HEK293 (cell line): ENCODE measurements around the gene OXCT2.
A peak's percentile ranks its signal among the peaks of the same experiment; 100 is the strongest.
"Not testable (repeated sequence)": the region's sequence is repeated elsewhere in the genome, so short reads cannot be mapped to it uniquely, and the experiment has no call there.

Experiments
- CTCF ChIA-PET: fragments of 350-600 bp; formaldehyde crosslinking; extraction: SDS; loops from one replicate; lab custom pipeline; 2021; ENCODE audit warnings: antibody characterized with exemption; lab: Yijun Ruan, JAX
- POLR2A ChIA-PET: fragments of 300-600 bp; formaldehyde crosslinking; extraction: SDS; loops from one replicate; lab custom pipeline; 2020; ENCODE audit warnings: antibody characterized with exemption, inconsistent platforms; lab: Yijun Ruan, JAX
- H3K27ac ChIP-seq: fragments of 200-500 bp; sonication (Bioruptor generic); 2 replicates; pipeline ENCODE4 v1.5.1; 2014; ENCODE audit warnings: low read depth, low read length, control low read depth, inconsistent platforms; ENCODE audit errors: extremely low read depth
- H3K36me3 ChIP-seq, 2 experiments: fragments of 200-500 bp in 1 of 2; sonication (Bioruptor generic) in 1 of 2; 1 replicate in 1 of 2; 2 replicates in 1 of 2; pipeline ENCODE4 v1.5.1; 2014 to 2017; ENCODE audit warnings: inconsistent platforms in 2 of 2, low read length in 2 of 2; ENCODE audit not compliant: control insufficient read depth in 2 of 2, insufficient read depth in 1 of 2
- H3K4me1 ChIP-seq: fragments of 200-500 bp; sonication (Bioruptor generic); 2 replicates; pipeline ENCODE4 v1.5.1; 2014; ENCODE audit warnings: mild to moderate bottlenecking, low read length, inconsistent platforms; ENCODE audit not compliant: control insufficient read depth, insufficient read depth
- H3K4me3 ChIP-seq: 2 replicates; pipeline ENCODE4 v1.5.1; 2011; ENCODE audit warnings: low read depth, mild to moderate bottlenecking, control low read depth, low read length, moderate library complexity
- H3K9me3 ChIP-seq: fragments of 200-500 bp; sonication (Bioruptor generic); 2 replicates; pipeline ENCODE4 v1.5.1; 2014; ENCODE audit warnings: low read depth, low read length, inconsistent platforms; ENCODE audit not compliant: control insufficient read depth, insufficient read depth
- EGR2 ChIP-seq: fragments of 450-650 bp; formaldehyde crosslinking; IDR thresholded peaks from 2 replicates; pipeline ENCODE4 v1.5.1; 2016; ENCODE audit warnings: low read depth, missing biosample characterization, missing genetic modification characterization
- HOXD13 ChIP-seq: sonication (generic); formaldehyde crosslinking; IDR thresholded peaks from 2 replicates; pipeline ENCODE4 v1.8.0; 2022; ENCODE audit warnings: missing genetic modification reagents, borderline replicate concordance
- KLF1 ChIP-seq: fragments of 450-650 bp; formaldehyde crosslinking; IDR thresholded peaks from 2 replicates; pipeline ENCODE4 v1.5.1; 2016; ENCODE audit warnings: missing biosample characterization, missing genetic modification characterization
- KLF8 ChIP-seq: fragments of 450-650 bp; formaldehyde crosslinking; IDR thresholded peaks from 2 replicates; pipeline ENCODE4 v1.5.1; 2016; ENCODE audit warnings: missing biosample characterization, missing genetic modification characterization
- WT1 ChIP-seq: fragments of 450-650 bp; formaldehyde crosslinking; IDR thresholded peaks from 2 replicates; pipeline ENCODE4 v1.5.1; 2016; ENCODE audit warnings: missing biosample characterization, missing genetic modification characterization
- YY2 ChIP-seq: fragments of 450-650 bp; formaldehyde crosslinking; IDR thresholded peaks from 2 replicates; pipeline ENCODE4 v1.5.1; 2016; ENCODE audit warnings: missing biosample characterization, missing genetic modification characterization
- ZBTB7A ChIP-seq: fragments of 450-650 bp; formaldehyde crosslinking; IDR thresholded peaks from 2 replicates; pipeline ENCODE4 v1.5.1; 2016; ENCODE audit warnings: low read depth, missing biosample characterization, missing genetic modification characterization
- ZFHX2 ChIP-seq: fragments of 450-650 bp; formaldehyde crosslinking; conservative IDR thresholded peaks from 2 replicates; pipeline ENCODE4 v1.5.1; 2016; ENCODE audit warnings: missing biosample characterization, missing genetic modification characterization
- ZFP37 ChIP-seq: fragments of 450-650 bp; formaldehyde crosslinking; IDR thresholded peaks from 2 replicates; pipeline ENCODE4 v1.5.1; 2016; ENCODE audit warnings: missing biosample characterization, missing genetic modification characterization
- ZNF133 ChIP-seq: fragments of 450-650 bp; formaldehyde crosslinking; IDR thresholded peaks from 2 replicates; pipeline ENCODE4 v1.5.1; 2016; ENCODE audit warnings: missing biosample characterization, missing genetic modification characterization
- ZNF311 ChIP-seq: fragments of 450-650 bp; formaldehyde crosslinking; IDR thresholded peaks from 2 replicates; pipeline ENCODE4 v1.5.1; 2017; ENCODE audit warnings: missing biosample characterization, missing genetic modification characterization, borderline replicate concordance
- ZNF473 ChIP-seq: fragments of 450-650 bp; formaldehyde crosslinking; IDR thresholded peaks from 2 replicates; pipeline ENCODE4 v1.5.1; 2017; ENCODE audit warnings: missing biosample characterization, missing genetic modification characterization
- ZNF529 ChIP-seq: fragments of 450-650 bp; formaldehyde crosslinking; IDR thresholded peaks from 2 replicates; pipeline ENCODE4 v1.5.1; 2017; ENCODE audit warnings: missing genetic modification characterization, missing biosample characterization; ENCODE audit not compliant: insufficient replicate concordance
- ZNF558 ChIP-seq: fragments of 450-650 bp; formaldehyde crosslinking; IDR thresholded peaks from 2 replicates; pipeline ENCODE4 v1.5.1; 2016; ENCODE audit warnings: missing biosample characterization, missing genetic modification characterization
- ZNF600 ChIP-seq: fragments of 450-650 bp; formaldehyde crosslinking; IDR thresholded peaks from 2 replicates; pipeline ENCODE4 v1.5.1; 2016; ENCODE audit warnings: missing biosample characterization, missing genetic modification characterization
- ZNF664 ChIP-seq: fragments of 450-650 bp; formaldehyde crosslinking; IDR thresholded peaks from 2 replicates; pipeline ENCODE4 v1.5.1; 2016; ENCODE audit warnings: missing biosample characterization, missing genetic modification characterization
- ZNF707 ChIP-seq: fragments of 450-650 bp; formaldehyde crosslinking; IDR thresholded peaks from 2 replicates; pipeline ENCODE4 v1.5.1; 2016; ENCODE audit warnings: missing biosample characterization, missing genetic modification characterization
- ZNF768 ChIP-seq: fragments of 450-650 bp; formaldehyde crosslinking; IDR thresholded peaks from 2 replicates; pipeline ENCODE4 v1.5.1; 2018; ENCODE audit warnings: missing biosample characterization, mild to moderate bottlenecking, missing genetic modification characterization
- ZNF843 ChIP-seq: fragments of 450-650 bp; formaldehyde crosslinking; IDR thresholded peaks from 2 replicates; pipeline ENCODE4 v1.5.1; 2016; ENCODE audit warnings: missing biosample characterization, missing genetic modification characterization
- TF ChIP-seq, protein P1 (sequence below): fragments of 450-650 bp; formaldehyde crosslinking; IDR thresholded peaks from 2 replicates; pipeline ENCODE4 v1.5.1; 2016; ENCODE audit warnings: missing biosample characterization, missing genetic modification characterization
- TF ChIP-seq, protein P2 (sequence below): fragments of 450-650 bp; formaldehyde crosslinking; IDR thresholded peaks from 2 replicates; pipeline ENCODE4 v1.5.1; 2016; ENCODE audit warnings: missing biosample characterization, missing genetic modification characterization, borderline replicate concordance

Gene OXCT2

DNA sequence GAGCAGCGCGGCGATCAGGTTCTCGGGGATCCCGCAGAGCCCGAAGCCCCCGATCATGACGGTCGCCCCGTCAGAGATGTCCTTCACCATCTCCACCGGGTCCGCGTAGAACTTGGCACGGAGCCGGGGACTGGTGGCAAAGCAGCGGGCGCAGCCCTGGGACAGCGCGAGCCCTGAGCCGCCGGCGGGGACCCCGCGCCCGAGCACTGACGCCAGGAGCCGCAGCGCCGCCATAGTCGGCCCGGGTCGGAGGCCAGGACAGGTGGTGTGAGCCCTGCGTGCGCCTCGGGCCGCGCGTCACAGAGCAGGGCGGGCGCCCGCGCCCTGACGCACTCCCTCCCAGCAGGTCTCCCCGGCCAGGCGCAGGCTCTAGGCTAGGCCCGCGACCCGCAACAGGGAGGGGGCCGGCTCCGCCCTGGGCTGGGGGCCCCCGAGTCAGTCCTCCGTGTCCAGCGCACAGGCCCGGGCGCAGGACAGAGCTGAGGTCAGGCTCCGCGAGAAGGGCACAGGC, at the start of gene OXCT2:
OXCT2 (minus strand) TSS at position 327 of the 511 bp plus-strand sequence; CDS start at position 234, 93 bp downstream.
- H3K36me3 ChIP-seq, POLR2A ChIA-PET, H3K4me3 ChIP-seq, CTCF ChIA-PET, H3K4me1 ChIP-seq, H3K9me3 ChIP-seq, H3K27ac ChIP-seq: not testable (repeated sequence)

GRCh38 chr1:39819091-39819812, 48.1 kb upstream of the OXCT2 start:
- POLR2A ChIA-PET: interaction anchor here (1.2 kb wide), 1 partner anchor 10 kb away, joined by 3 read pairs; no protein-coding TSS in a partner anchor
- no peak overlapping the region for H3K4me3 ChIP-seq
- H3K9me3 ChIP-seq: no peaks in the 10 kb centered on the region
- TF ChIP-seq ZNF529: no peak
- TF ChIP-seq ZNF664: no peak
- TF ChIP-seq, protein P1, sequence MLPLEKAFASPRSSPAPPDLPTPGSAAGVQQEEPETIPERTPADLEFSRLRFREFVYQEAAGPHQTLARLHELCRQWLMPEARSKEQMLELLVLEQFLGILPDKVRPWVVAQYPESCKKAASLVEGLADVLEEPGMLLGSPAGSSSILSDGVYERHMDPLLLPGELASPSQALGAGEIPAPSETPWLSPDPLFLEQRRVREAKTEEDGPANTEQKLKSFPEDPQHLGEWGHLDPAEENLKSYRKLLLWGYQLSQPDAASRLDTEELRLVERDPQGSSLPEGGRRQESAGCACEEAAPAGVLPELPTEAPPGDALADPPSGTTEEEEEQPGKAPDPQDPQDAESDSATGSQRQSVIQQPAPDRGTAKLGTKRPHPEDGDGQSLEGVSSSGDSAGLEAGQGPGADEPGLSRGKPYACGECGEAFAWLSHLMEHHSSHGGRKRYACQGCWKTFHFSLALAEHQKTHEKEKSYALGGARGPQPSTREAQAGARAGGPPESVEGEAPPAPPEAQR (tag by site-specific recombination): no peak
- TF ChIP-seq WT1 (tag by site-specific recombination): 0 out of 2 replicates have a peak, but pooled peaks have one; percentile 24
- TF ChIP-seq EGR2: peak; percentile 99
- peak; percentile 99 for TF ChIP-seq KLF1 (tag by site-specific recombination)
- TF ChIP-seq ZNF843: no peak
- TF ChIP-seq ZFHX2 (tag by site-specific recombination): peak; percentile 97
- no peak for TF ChIP-seq ZBTB7A (tag by site-specific recombination)
- H3K4me1 ChIP-seq: no peaks in the 10 kb centered on the region
- no peak overlapping the region for H3K27ac ChIP-seq
- no peaks in the 10 kb centered on the region for H3K36me3 ChIP-seq
- CTCF ChIA-PET: interaction anchor here (0.5 to 6.2 kb wide), 11 partner anchors 9 to 213 kb away, joined by 3 to 69 read pairs (median 6); partner anchors contain the start of gene MYCL

DNA sequence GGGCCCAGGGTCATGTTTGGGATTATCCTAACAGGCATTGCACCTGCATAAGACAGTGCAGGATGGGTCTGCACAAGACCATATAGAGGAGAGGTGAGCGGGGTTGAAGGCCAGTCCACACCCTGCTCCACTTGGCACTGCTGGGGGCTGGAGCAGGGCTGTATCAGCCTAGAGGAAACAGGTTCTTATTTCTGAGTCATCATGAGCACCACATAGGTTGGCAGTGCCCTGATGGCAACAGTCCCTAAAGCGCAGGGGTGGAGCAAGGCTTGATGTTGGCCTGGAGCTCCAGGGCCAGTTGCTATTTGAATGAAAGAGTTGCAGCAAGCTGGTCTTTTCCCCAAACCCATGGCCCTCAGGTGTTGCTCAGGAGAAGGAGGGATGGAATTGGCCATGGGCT, 47.3 kb upstream of the OXCT2 start:
- Histone ChIP-seq H3K27ac (no peak overlapping the region), H3K36me3 (no peaks in the 10 kb centered on the region), H3K9me3 (no peaks in the 10 kb centered on the region), H3K4me3 (no peak overlapping the region), H3K4me1 (no peaks in the 10 kb centered on the region)
- CTCF ChIA-PET: interaction anchor here (0.5 to 6.2 kb wide), 10 partner anchors 8 to 213 kb away, joined by 3 to 69 read pairs (median 14); partner anchors contain the start of gene MYCL
- POLR2A ChIA-PET: interaction anchor here (0.5 kb wide), 1 partner anchor 101 kb away, joined by 3 read pairs; no protein-coding TSS in a partner anchor
- no peak for TF ChIP-seq ZNF133
- TF ChIP-seq, protein P2, sequence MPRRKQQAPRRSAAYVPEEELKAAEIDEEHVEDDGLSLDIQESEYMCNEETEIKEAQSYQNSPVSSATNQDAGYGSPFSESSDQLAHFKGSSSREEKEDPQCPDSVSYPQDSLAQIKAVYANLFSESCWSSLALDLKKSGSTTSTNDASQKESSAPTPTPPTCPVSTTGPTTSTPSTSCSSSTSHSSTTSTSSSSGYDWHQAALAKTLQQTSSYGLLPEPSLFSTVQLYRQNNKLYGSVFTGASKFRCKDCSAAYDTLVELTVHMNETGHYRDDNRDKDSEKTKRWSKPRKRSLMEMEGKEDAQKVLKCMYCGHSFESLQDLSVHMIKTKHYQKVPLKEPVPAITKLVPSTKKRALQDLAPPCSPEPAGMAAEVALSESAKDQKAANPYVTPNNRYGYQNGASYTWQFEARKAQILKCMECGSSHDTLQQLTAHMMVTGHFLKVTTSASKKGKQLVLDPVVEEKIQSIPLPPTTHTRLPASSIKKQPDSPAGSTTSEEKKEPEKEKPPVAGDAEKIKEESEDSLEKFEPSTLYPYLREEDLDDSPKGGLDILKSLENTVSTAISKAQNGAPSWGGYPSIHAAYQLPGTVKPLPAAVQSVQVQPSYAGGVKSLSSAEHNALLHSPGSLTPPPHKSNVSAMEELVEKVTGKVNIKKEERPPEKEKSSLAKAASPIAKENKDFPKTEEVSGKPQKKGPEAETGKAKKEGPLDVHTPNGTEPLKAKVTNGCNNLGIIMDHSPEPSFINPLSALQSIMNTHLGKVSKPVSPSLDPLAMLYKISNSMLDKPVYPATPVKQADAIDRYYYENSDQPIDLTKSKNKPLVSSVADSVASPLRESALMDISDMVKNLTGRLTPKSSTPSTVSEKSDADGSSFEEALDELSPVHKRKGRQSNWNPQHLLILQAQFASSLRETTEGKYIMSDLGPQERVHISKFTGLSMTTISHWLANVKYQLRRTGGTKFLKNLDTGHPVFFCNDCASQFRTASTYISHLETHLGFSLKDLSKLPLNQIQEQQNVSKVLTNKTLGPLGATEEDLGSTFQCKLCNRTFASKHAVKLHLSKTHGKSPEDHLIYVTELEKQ (tag by site-specific recombination): no peak
- no peak for TF ChIP-seq HOXD13 (CRISPR knock-in tag)
- TF ChIP-seq ZFP37 (tag by site-specific recombination): no peak
- no peak for TF ChIP-seq YY2 (tag by site-specific recombination)
- no peak for TF ChIP-seq ZNF311
- TF ChIP-seq ZNF768: no peak
- TF ChIP-seq ZNF473 (tag by site-specific recombination): no peak
- no peak for TF ChIP-seq KLF8 (tag by site-specific recombination)
- TF ChIP-seq ZNF600 (tag by site-specific recombination): no peak
- no peak for TF ChIP-seq ZNF707 (tag by site-specific recombination)
- TF ChIP-seq ZNF558 (tag by site-specific recombination): no peak
